Heart left ventricle (tissue), 16 donors: ENCODE results near the gene TTC7B. TPM values are rescaled to one million over a fixed set of nuclear protein-coding genes. Genes with fewer than 3 reads are reported as not detected.
A peak's percentile ranks its signal among the peaks of the same experiment; 100 is the strongest.

Experiments
- ATAC-seq, 4 donors: fragments of 200-7000 bp; cut with Tn5 transposase; one replicate each; pipeline ENCODE4 v1.9.1; 2020 to 2022; ENCODE audit warnings: moderate library complexity in 4 of 4, mild to moderate bottlenecking in 3 of 4, moderate number of reproducible peaks in 1 of 4
- DNase-seq, 5 donors: peaks; one replicate each; pipeline ENCODE4 v3.0.0-alpha.2; 2020
- H3K27ac ChIP-seq, 12 donors: fragments of 200-600 bp; sonication (generic) in 4 of 12; one replicate each; pipeline versions ENCODE4 v1.5.0 to v1.8.0; 2016 to 2022; ENCODE audit warnings: mild to moderate bottlenecking in 2 of 12
- H3K27me3 ChIP-seq, 9 donors: fragments of 200-600 bp; sonication (generic) in 2 of 9; one replicate each; pipeline versions ENCODE4 v1.5.1 to v1.8.0; 2016 to 2022; ENCODE audit warnings: mild to moderate bottlenecking in 3 of 9
- H3K36me3 ChIP-seq, 9 donors: fragments of 200-600 bp; sonication (generic) in 2 of 9; one replicate each; pipeline versions ENCODE4 v1.5.0 to v1.8.0; 2018 to 2022; ENCODE audit warnings: mild to moderate bottlenecking in 2 of 9
- H3K4me1 ChIP-seq, 12 donors: fragments of 200-600 bp; sonication (generic) in 4 of 12; one replicate each; pipeline versions ENCODE4 v1.5.0 to v1.8.0; 2016 to 2022; ENCODE audit warnings: mild to moderate bottlenecking in 3 of 12
- H3K4me3 ChIP-seq, 12 donors: fragments of 200-600 bp; sonication (generic) in 4 of 12; one replicate each; pipeline versions ENCODE4 v1.5.0 to v1.8.0; 2017 to 2022; ENCODE audit warnings: mild to moderate bottlenecking in 9 of 12, moderate library complexity in 4 of 12
- H3K9me3 ChIP-seq, 12 donors: fragments of 200-600 bp; sonication (generic) in 4 of 12; one replicate each; pipeline versions ENCODE4 v1.5.0 to v1.8.0; 2016 to 2022; ENCODE audit warnings: mild to moderate bottlenecking in 1 of 12
- CTCF ChIP-seq, 12 donors: fragments of 200-600 bp; sonication (generic) in 4 of 12; IDR thresholded peaks; one replicate each; pipeline versions ENCODE4 v1.5.0 to v1.8.0; 2018 to 2022; ENCODE audit warnings: antibody characterized with exemption in 12 of 12, mild to moderate bottlenecking in 5 of 12
- POLR2A ChIP-seq, 2 donors: fragments of 450-650 bp; IDR thresholded peaks; one replicate each; pipeline ENCODE4 v1.6.1; 2017; ENCODE audit warnings: antibody characterized with exemption in 2 of 2, mild to moderate bottlenecking in 2 of 2, moderate library complexity in 2 of 2
- WGBS, 4 donors: extraction: QIAGEN DNeasy Blood & Tissue Kit in 2 of 4; methylation state at CpG; one replicate each; pipeline versions ENCODE4 v1.1.5 to v1.1.7; 2013 to 2018; 5-methylcytosine and 5-hydroxymethylcytosine counted together
- intact Hi-C, 10 donors: fragments of 100-400 bp; cut with DNase I; formaldehyde crosslinking; loops; one replicate each; pipeline versions ENCODE4 v1.11.1 to v1.14.2; 2022
- polyA plus RNA-seq, 2 donors: library from polyadenylated mRNA; stranded (reverse); fragments of 200-250 nt; gene quantifications; one replicate each; pipeline ENCODE4 v1.2.3, GENCODE V29; 2013
- total RNA-seq, 9 donors: library from RNA; depleted of rRNA in 2 of 9; stranded (reverse); fragments of >200 nt in 2 of 9; fragmentation: NEBNext Ultra II Directional in 3 of 9; extraction: Animal tissue kit (Norgen Biotek cat#: 25700) in 3 of 9; gene quantifications; one replicate each; pipeline versions ENCODE4 v1.1.0 to v1.2.4, GENCODE V29; 2016 to 2023
- donor health status: ischemic (EF 13 %, LVEDD 7.1; RV severe dilation, severe dysfunction).
- donor health status: healthy with polysubstance abuse.
- donor health status: DM: no; HTN: yes; CAD: no.
- donor health status: DM: no; HTN: no; CAD: no.
- donor health status: ischemic (EF 25% LVEDD 6.9; RV normal size, moderate dysfunction).
- donor health status: ischemic (EF 25% LVEDD 5.7; RV mildly dilated, moderate dysfunction).
- donor health status: healthy.
- donor health status: DM: yes; HTN: yes; CAD: no.
- donor health status: ischemic (EF 35%, LVEDD 5.7; RV mildly dilated, moderate dysfunction).
- donor health status: nonischemic (EF 11% LVEDD 7.7; RV severe dilation, severe dysfunction).
- donor health status: DM: yes; HTN: yes; CAD: no.
- donor health status: PGD.
- donor health status: ischemic (EF 29% LVEDD 5.4; RV normal size, mild dysfunction).
- donor health status: nonischemic (EF 23%, LVEDD 6.1; RV moderate dilation, normal function).

The TTC7B gene
- total and polyA plus RNA-seq, 11 donors = 20.3 to 76.1 (median 62.6) TPM

- ATAC-seq = no peak
- Histone ChIP-seq H3K9me3 (no peaks in the 10 kb centered on the region), H3K4me1 (peaks cover 0 to 32% (median 2%) of the 10 kb centered on the region in 12 donors), H3K27ac (no peak overlapping the region), H3K4me3 (no peak overlapping the region), H3K27me3 (no peaks in the 10 kb centered on the region), H3K36me3 (peaks cover 0 to 71% (median 27%) of the 10 kb centered on the region in 9 donors)
- 76 to 99% (median 91%) methylated on average over 4 of the region's 4 CpGs for WGBS, 4 donors
- DNase-seq = no peak
- TF ChIP-seq POLR2A (IDR thresholded peaks at IDR 0.05) = no peak
- no peak for TF ChIP-seq CTCF (IDR thresholded peaks at IDR 0.05)
- intact Hi-C loops = no loop called here
Measured at GRCh38 chr14:90655829-90656228, 160.4 kb downstream of the TTC7B start.

GRCh38 chr14:90654831-90655276, 161.4 kb downstream of the TTC7B start:
- intact Hi-C loops = no loop called here
- peak in 1 of 4 donors; percentile 39 for ATAC-seq
- H3K27me3 ChIP-seq = no peaks in the 10 kb centered on the region
- no peaks in the 10 kb centered on the region for H3K9me3 ChIP-seq
- TF ChIP-seq POLR2A (IDR thresholded peaks at IDR 0.05) (no peak), CTCF (IDR thresholded peaks at IDR 0.05) (no peak)
- DNase-seq = no peak
- peak overlapping the region in 1 of 12 donors; percentile 33 for H3K27ac ChIP-seq
- 75 to 83% (median 78%) methylated on average over 8 of the region's 8 CpGs for WGBS, 4 donors
- peaks cover 0 to 71% (median 27%) of the 10 kb centered on the region in 9 donors for H3K36me3 ChIP-seq
- peaks cover 0 to 27% (median 0%) of the 10 kb centered on the region in 12 donors for H3K4me1 ChIP-seq
- no peak overlapping the region for H3K4me3 ChIP-seq

- peaks cover 0 to 23% (median 2%) of the 10 kb centered on the region in 12 donors for H3K4me1 ChIP-seq
- H3K27me3 ChIP-seq = no peaks in the 10 kb centered on the region
- no peak for TF ChIP-seq CTCF (IDR thresholded peaks at IDR 0.05)
- no peak for TF ChIP-seq POLR2A (IDR thresholded peaks at IDR 0.05)
- 81 to 93% (median 89%) methylated on average over 6 of the region's 6 CpGs for WGBS, 4 donors
- no peak overlapping the region for H3K4me3 ChIP-seq
- DNase-seq (no peak), ATAC-seq (no peak)
- H3K27ac ChIP-seq = no peak overlapping the region
- no peaks in the 10 kb centered on the region for H3K9me3 ChIP-seq
- H3K36me3 ChIP-seq = peaks cover 0 to 56% (median 27%) of the 10 kb centered on the region in 9 donors
- intact Hi-C loops = no loop called here
Measured at GRCh38 chr14:90652626-90653025, 163.6 kb downstream of the TTC7B start.

GRCh38 chr14:90651976-90652560, 164.2 kb downstream of the TTC7B start:
- Histone ChIP-seq H3K27ac (no peak overlapping the region), H3K36me3 (peaks cover 0 to 51% (median 24%) of the 10 kb centered on the region in 9 donors), H3K9me3 (no peaks in the 10 kb centered on the region), H3K4me1 (peaks cover 0 to 25% (median 2%) of the 10 kb centered on the region in 12 donors), H3K4me3 (no peak overlapping the region), H3K27me3 (no peaks in the 10 kb centered on the region)
- intact Hi-C loops = no loop called here
- TF ChIP-seq POLR2A (IDR thresholded peaks at IDR 0.05) = no peak
- no peak for TF ChIP-seq CTCF (IDR thresholded peaks at IDR 0.05)
- no peak for DNase-seq
- 80 to 82% (median 82%) methylated on average over 9 of the region's 9 CpGs for WGBS, 4 donors
- no peak for ATAC-seq
